HG03060 (cell line): ENCODE results near the gene OR5K4.

Experiments used
- ATAC-seq: cut with Tn5 transposase; IDR thresholded peaks from one replicate; pipeline ENCODE4 v1.9.1; 2021; ENCODE audit warnings: low read depth, moderate number of reproducible peaks; ENCODE audit not compliant: unreplicated experiment

OR5K4 gene

GRCh38 chr3:98353554-98353953, at the start of gene OR5K4:
OR5K4 (plus strand) TSS chr3:98353854; CDS start chr3:98353854, 0 bp downstream.
- no peak for ATAC-seq

DNA sequence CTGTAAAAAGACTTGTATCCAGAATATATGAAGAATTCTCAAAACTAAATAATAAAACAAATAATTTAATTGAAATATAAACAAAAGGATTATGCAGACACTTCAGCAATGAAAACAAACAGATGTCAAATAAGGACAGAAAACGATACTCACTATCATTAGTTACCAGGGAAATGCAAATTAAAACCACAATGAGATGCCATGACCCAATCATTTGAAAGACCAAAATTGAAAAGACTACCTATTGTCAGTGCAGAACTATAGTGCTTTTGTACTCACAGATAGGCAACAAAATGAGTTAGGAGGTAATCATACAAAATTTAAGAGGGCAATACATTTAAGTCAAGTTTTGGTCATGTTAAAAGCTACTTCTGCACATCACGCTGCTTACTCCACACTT, 31.6 kb upstream of the OR5K4 start:
- no peak for ATAC-seq

DNA sequence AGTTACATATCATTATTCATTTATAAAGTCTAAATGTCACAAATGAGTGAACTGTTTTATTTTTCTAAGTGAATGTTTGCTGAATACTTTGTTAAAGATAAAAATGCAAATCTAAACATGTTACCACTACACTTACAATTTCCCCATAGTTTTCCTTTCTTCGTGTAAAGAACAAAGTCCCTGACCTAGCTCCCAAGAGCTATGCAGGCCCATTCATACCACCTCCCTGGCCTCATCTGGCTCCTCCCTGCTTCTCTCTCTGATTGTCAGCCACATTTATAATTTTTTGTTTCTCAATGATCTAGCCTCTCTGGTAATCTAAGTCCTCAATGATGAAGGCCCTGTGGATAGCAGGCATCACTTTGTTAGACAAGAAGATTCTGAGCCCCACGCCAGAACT, 31.0 kb upstream of the OR5K4 start:
- ATAC-seq: no peak

GRCh38 chr3:98323425-98323824, 30.2 kb upstream of the OR5K4 start:
- no peak for ATAC-seq

DNA sequence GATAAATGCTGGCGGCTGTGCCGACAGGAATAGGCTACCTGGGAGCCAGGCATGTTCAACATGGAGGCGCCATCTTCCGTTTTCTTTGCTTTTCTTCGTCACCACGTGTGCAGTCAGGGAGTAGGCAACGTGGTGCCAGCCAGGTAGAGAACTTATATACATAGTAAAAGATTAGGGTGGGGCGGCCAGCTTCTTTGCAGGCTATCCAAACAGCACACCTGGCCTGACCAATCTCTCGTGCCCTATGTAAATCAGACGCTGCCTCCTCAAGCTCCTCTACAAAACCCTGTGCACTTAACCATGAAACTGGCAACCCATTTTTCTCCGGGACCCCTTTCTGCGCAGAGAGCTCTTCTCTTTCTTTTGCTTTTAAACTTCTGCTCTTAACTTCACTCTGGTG, 28.6 kb upstream of the OR5K4 start:
- no peak for ATAC-seq

DNA sequence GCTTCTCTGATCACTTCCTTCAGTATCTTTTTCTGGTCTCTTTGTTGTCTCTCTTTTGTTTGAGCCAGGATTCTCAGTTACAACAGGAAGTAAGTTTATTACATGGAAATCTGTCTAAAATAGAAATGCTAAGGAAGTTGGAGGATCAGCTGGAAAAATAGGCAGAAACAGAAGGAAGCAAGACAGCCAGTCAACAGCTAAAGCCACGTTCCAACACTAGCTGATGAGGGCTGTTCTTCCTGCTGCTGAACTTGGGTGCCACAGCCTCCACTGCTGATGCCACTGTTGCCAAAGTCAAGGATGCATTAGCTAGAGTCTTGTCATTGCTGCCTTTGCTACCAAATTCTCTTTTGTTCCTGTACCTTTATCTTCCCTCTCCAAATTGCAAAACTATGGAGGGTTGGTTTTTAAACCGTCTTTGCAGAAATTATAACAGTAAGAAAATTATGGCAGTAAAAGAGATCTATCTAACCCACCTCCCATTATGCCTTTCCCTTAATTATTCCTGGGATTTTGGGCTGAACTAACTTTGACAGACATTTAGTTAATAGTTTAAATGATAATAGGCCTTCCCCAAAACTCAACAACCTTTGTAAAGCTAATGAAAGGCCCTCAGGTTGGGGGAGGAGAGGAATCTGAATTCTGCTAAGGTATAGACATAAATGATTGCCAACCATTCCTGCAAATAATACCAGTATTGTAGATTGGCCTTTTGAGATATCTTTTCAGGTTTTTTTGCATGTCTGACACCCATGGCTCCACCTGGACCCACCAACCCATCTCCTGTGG, 27.4 kb upstream of the OR5K4 start:
- no peak for ATAC-seq

GRCh38 chr3:98326945-98327344, 26.7 kb upstream of the OR5K4 start:
- ATAC-seq: peak; percentile 40

DNA sequence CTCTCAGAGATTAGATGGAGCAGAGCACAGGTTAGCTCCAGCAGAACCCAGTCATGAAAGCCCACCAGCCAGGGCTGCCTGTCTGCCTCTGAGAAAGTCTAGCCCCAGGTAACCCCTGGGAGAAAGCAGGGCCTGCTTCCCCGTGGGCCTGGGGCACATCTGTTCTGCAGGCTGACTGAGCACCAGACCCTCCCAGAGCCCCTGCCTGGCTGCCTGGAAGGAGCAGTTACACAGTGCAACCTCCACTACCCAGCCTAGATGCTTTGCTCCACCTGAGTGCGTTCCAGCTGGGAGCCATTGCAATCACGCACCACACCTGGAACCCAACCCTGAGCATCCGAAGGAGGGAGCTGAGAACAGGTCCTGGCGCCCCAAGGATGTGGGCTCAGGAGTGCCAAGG, 24.7 kb upstream of the OR5K4 start:
- ATAC-seq: no peak

DNA sequence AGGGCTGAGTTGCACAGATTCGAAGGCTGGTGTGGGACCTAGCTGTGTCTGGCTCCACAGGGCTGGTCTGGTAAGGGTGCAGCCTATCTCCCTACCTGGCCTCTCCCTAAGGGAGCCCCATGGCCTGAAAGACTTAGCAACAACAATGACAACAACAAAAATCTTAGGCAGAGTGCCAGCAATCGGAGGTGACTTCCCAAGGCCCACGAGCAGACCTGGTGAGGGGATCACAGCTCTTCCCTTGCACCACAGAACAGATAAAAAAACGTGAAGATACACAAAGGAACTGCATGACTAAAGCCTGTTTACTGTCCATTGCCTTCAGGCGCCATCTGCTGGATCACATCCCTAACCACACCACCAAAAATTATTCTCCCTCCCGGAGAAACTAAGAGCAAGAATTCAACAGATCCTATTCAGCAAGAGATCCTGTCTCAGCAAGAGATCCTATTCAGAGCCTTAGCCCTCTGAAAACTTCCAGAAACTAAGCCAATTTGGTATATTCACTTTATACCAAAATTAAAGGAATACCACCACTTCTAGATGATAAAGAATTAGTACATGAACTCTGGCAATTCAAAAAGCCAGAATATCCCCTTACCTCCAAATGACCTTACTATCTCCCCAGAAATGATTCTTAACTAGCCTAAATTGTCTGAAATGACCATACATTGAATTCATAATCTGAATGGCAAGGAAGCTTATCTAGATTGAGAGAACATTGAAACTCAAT, 24.1 kb upstream of the OR5K4 start:
- ATAC-seq: peak; percentile 43

DNA sequence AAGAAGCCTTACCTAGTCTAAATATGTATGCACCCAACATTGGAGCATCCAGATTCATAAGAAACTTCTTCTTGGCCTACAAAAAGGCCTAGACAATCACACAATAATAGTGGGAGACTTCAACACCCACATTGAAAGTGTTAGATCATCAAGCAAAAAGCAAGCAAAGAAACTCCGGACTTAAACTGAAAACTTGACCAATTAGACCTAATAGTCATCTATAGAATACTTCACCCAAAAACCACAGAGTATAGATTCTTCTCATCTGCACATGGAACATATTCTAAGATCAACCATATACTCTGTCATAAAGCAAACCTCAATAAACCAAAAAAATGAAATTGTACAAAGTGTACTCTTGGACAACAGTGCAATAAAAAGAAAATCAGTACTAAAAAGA, 22.3 kb upstream of the OR5K4 start:
- ATAC-seq: no peak

GRCh38 chr3:98333989-98334606, 19.6 kb upstream of the OR5K4 start:
- no peak for ATAC-seq

GRCh38 chr3:98339031-98339430, 14.6 kb upstream of the OR5K4 start:
- ATAC-seq: no peak

DNA sequence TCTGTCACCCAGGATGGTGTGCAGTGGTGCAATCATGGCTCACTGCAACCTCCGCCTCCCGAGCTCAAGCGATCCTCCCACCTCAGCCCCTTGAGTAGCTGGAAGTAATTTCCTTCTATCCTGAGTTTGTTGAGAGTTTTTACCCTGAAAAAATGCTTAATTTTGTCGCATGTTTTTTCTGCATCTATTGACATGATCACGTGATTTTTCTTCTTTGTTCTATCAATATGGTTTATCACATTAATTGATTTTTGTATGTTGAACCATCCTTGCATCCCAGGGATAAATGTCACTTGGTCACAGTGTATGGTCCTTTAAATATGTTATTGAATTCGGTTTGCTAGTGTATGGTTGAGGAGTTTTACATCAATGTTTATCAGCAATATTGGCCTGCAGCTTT, 11.9 kb upstream of the OR5K4 start:
- no peak for ATAC-seq

DNA sequence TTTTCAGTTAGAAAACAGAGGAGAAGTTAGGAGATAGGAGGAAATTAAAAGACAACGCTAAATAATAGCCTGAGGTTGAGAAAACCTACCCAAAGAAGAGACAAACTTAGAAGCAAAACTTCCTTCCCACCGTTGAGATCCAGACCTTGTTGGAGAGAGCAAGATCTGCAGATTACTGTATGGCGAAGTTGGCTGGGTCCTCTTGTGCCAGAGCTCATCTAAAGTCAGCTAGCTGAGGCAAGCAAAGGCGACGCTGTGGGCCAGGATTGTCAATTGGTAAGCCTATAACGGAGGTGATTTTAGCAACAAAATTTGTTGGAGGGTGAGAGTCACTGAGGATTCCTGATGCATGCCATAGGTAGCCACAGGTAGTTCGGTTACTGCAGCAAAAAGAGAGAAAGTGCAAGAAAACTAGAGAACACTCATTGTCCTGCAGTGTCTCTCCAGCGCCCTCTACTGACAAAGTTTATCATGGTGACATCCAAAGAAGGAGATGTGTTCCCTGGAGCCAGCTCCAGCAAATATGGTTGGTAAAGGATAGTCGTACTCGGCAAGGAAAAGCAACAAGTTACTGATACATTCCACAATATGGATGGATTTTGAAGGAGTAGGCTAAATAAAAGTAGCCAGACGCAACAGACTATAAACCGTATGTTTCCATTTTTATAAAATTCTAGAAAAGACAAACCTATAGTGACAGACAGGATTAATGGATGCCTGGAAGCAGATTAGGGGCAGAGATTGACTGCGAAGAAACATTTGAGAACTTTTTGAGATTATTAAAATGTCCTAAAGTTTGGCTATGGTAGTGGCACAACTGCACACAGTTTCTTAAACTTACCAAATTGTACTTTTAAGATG, 9.8 kb upstream of the OR5K4 start:
- peak; percentile 49 for ATAC-seq

GRCh38 chr3:98350082-98350481, 3.6 kb upstream of the OR5K4 start:
- ATAC-seq: no peak

DNA sequence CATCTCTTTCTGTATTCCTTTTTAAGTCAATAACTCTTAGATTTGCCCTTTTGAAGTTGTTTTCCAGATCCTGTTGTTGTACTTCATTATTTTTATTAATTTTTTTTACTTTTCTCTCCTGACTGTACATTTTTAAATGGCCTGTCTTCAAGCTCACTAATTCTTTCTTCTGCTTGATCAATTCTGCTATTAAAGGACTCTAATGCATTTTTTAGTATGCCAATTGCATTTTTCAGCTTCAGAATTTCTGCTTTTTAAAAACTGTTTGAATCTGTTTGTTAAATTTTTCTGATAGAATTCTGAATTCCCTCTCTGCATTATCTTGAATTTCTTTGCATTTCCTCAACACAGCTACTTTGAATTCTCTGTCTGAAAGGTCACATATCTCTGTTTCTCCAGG, 5.6 kb downstream of the OR5K4 start:
- no peak for ATAC-seq

- ATAC-seq: peak; percentile 67
These were observed 6.5 kb downstream of the OR5K4 start for GRCh38 chr3:98359993-98360675.

GRCh38 chr3:98360681-98361080, 7.0 kb downstream of the OR5K4 start:
- no peak for ATAC-seq

GRCh38 chr3:98361289-98361688, 7.6 kb downstream of the OR5K4 start:
- ATAC-seq: peak; percentile 47
